Measurements from ENCODE around the gene HORMAD1.
"Not testable (repeated sequence)": the region's sequence is repeated elsewhere in the genome, so short reads cannot be mapped to it uniquely, and the experiment has no call there.

DNA sequence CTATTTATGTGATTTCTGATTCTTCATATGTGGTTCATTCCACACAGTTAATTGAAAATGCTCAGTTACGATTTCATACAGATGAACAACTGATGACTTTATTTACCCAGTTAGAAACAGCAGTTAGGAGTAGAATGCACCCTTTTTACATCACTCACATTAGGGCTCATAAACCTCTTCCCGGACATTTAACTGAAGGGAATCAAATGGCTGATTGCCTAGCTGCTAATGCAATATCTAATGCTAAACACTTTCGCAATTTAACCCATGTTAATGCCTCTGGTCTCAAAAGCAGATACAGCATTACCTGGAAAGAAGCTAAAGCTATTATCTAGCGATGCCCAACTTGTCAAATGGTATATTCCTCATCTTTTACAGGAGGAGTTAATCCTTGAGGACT, 63.6 kb downstream of the HORMAD1 start:
- not testable (repeated sequence) for TF ChIP-seq POLR2AphosphoS5, EP300 (IDR thresholded peaks at IDR 0.05)
